AG04450 (cell line): ENCODE results near the gene CLRN3. TPM values are rescaled to one million over a fixed set of nuclear protein-coding genes. Genes with fewer than 3 reads are reported as not detected.

ENCODE experiments used
- CTCF ChIA-PET: fragments of 300-600, 350-600 bp; formaldehyde crosslinking; extraction: SDS; loops from one replicate; lab custom pipeline; 2022; ENCODE audit warnings: antibody characterized with exemption, inconsistent platforms; lab: Charles Lee
- POLR2A ChIA-PET: fragments of 350-600 bp; formaldehyde crosslinking; extraction: SDS; loops from one replicate; lab custom pipeline; 2021; ENCODE audit warnings: antibody characterized with exemption, inconsistent platforms; lab: Yijun Ruan, JAX
- DNase-seq: peaks from one replicate; pipeline ENCODE4 v3.0.0-alpha.2; 2011; ENCODE audit warnings: low read depth, low spot score
- H3K27ac ChIP-seq: one replicate; pipeline ENCODE4 v1.5.1; 2012; ENCODE audit warnings: low read depth, low read length, control low read depth
- H3K27me3 ChIP-seq: one replicate; pipeline ENCODE4 v1.6.0; 2012; ENCODE audit warnings: low read length; ENCODE audit not compliant: control insufficient read depth, insufficient read depth
- H3K4me3 ChIP-seq: 2 replicates; pipeline ENCODE4 v1.5.1; 2011; ENCODE audit warnings: mild to moderate bottlenecking, low read depth, low read length, control low read depth
- H3K9me3 ChIP-seq: 2 replicates; pipeline ENCODE4 v1.5.1; 2012; ENCODE audit warnings: low read length; ENCODE audit not compliant: control insufficient read depth, insufficient read depth
- polyA plus RNA-seq: library from polyadenylated mRNA; depleted of rRNA; stranded (reverse); fragments of >200 nt; gene quantifications from 2 replicates; pipeline ENCODE4 v1.2.3, GENCODE V29; 2011
- TF ChIP-seq, protein P1 (sequence below): IDR thresholded peaks from 2 replicates; pipeline ENCODE4 v1.5.1; 2011; ENCODE audit warnings: low read depth, low read length, control low read depth, inconsistent platforms

The CLRN3 gene
- polyA plus RNA-seq, 1 experiment, result not detected

GRCh38 chr10:127880557-127880956 lies 12.2 kb downstream of the CLRN3 start:
- TF ChIP-seq, protein P1, sequence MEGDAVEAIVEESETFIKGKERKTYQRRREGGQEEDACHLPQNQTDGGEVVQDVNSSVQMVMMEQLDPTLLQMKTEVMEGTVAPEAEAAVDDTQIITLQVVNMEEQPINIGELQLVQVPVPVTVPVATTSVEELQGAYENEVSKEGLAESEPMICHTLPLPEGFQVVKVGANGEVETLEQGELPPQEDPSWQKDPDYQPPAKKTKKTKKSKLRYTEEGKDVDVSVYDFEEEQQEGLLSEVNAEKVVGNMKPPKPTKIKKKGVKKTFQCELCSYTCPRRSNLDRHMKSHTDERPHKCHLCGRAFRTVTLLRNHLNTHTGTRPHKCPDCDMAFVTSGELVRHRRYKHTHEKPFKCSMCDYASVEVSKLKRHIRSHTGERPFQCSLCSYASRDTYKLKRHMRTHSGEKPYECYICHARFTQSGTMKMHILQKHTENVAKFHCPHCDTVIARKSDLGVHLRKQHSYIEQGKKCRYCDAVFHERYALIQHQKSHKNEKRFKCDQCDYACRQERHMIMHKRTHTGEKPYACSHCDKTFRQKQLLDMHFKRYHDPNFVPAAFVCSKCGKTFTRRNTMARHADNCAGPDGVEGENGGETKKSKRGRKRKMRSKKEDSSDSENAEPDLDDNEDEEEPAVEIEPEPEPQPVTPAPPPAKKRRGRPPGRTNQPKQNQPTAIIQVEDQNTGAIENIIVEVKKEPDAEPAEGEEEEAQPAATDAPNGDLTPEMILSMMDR, result no peak
- ChIA-PET POLR2A (no interaction called here), CTCF (no interaction called here)
- no peak for DNase-seq
- Histone ChIP-seq H3K9me3 (peaks cover 13% of the 10 kb centered on the region), H3K27ac (no peak overlapping the region), H3K4me3 (no peak overlapping the region), H3K27me3 (no peaks in the 10 kb centered on the region)

DNA sequence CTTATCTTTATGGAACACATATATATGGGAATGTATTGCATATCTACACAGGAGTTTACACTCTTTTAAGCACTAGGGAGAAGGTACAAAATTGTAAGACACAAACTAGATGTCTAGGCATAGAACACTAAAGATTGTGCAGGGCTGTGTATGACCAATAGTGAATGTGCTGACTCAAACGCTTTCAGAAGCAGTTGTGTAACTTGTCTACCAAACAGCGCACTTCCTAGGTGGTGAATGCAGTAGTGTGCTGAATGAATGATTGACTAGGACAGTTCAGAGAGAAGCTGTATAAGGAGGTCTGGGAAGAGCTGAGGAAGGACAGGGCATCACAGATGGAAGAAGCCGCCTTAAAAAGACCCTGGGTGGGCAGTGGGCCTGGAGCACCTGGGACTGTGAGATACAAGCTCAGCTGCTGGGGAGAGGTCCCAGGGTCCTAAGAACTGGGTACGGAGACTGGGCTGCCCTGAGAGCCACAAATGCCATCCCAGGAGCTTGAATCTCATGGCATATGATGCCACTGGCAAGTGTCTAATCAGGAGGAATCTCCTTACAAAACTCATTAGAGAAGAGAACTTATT lies 14.2 kb downstream of the CLRN3 start:
- POLR2A ChIA-PET, result no interaction called here

DNA sequence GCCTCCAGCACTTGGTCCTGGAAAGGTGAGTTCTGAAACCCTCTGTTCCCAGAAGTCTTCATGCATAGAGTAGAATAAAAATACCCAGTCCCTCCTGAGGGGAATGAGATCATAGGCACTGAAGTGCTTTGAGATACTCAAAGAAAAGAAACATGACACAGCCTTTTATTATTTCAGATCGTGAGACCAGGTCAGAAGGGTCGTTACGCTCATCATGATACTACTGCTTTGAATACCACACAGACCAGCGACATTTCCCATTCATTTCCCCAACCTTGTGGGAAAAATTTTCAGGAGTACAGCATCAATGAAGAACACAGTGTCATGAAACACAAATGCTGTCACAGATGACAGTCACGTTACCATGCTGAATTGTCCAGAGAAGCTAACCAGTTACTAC lies 15.0 kb downstream of the CLRN3 start:
- no peaks in the 10 kb centered on the region for H3K27me3 ChIP-seq
- CTCF ChIA-PET, result no interaction called here
- TF ChIP-seq, protein P1, result no peak
- no peak overlapping the region for H3K4me3 ChIP-seq
- DNase-seq, result no peak
- no peak overlapping the region for H3K27ac ChIP-seq
- H3K9me3 ChIP-seq, result peaks cover 25% of the 10 kb centered on the region
- POLR2A ChIA-PET, result no interaction called here

More for the DNA sequence above, 14.2 kb downstream of the CLRN3 start:
- Histone ChIP-seq H3K4me3 (no peak overlapping the region), H3K9me3 (peaks cover 25% of the 10 kb centered on the region), H3K27ac (no peak overlapping the region), H3K27me3 (no peaks in the 10 kb centered on the region)
- DNase-seq, result no peak
- TF ChIP-seq, protein P1, result no peak
- CTCF ChIA-PET, result no interaction called here

- CTCF ChIA-PET, result no interaction called here
- POLR2A ChIA-PET, result no interaction called here
- DNase-seq, result no peak
- H3K4me3 ChIP-seq, result no peak overlapping the region
- peaks cover 30% of the 10 kb centered on the region for H3K9me3 ChIP-seq
- no peaks in the 10 kb centered on the region for H3K27me3 ChIP-seq
- TF ChIP-seq, protein P1, result no peak
- no peak overlapping the region for H3K27ac ChIP-seq
Measured at GRCh38 chr10:127877116-127877515, 15.6 kb downstream of the CLRN3 start.

GRCh38 chr10:127875916-127876315 lies 16.8 kb downstream of the CLRN3 start:
- no peaks in the 10 kb centered on the region for H3K27me3 ChIP-seq
- no peak overlapping the region for H3K27ac ChIP-seq
- H3K4me3 ChIP-seq, result no peak overlapping the region
- CTCF ChIA-PET, result no interaction called here
- POLR2A ChIA-PET, result no interaction called here
- DNase-seq, result no peak
- TF ChIP-seq, protein P1, result no peak
- H3K9me3 ChIP-seq, result peaks cover 30% of the 10 kb centered on the region
